ENCODE data around the gene PRKACB. TPM values are rescaled to one million over a fixed set of nuclear protein-coding genes. Genes with fewer than 3 reads are reported as not detected.

Gene PRKACB
- total and polyA plus RNA-seq, 10 of the 15 experiments (the other 5 are each of a cell fraction or from before 2014, with no cell fraction given) = 3.1 to 9.0 (median 7.1) TPM; not detected in 1

- Histone ChIP-seq H3K9me3 (replicated peaks; ENCODE audit: control insufficient read depth, insufficient read depth, low read length) (peaks cover 5% of the 10 kb centered on the region; the same call in 2 of the 3 replicates), H3K4me3 (no peak overlapping the region), H3K79me2 (ENCODE audit: control insufficient read depth, insufficient read depth, low read length) (no peaks in the 10 kb centered on the region), H2AFZ (ENCODE audit: control insufficient read depth, low read depth, low read length) (no peak overlapping the region), H3K27ac (ENCODE audit: control insufficient read depth, insufficient read depth) (no peak overlapping the region), H3K4me1 (ENCODE audit: control insufficient read depth, insufficient read depth, low read length) (no peaks in the 10 kb centered on the region), H4K20me1 (ENCODE audit: control insufficient read depth, insufficient read depth) (no peaks in the 10 kb centered on the region), H3K36me3 (ENCODE audit: control insufficient read depth in 2 of 2, insufficient read depth in 2 of 2, low read length in 1 of 2) (no peaks in the 10 kb centered on the region), H3K4me2 (ENCODE audit: control insufficient read depth, insufficient read depth) (no peak overlapping the region), H3K27me3 (replicated peaks in 1 of 2; ENCODE audit: control insufficient read depth in 2 of 2, insufficient read depth in 2 of 2, low read length in 1 of 2) (no peaks in the 10 kb centered on the region), H3K9ac (ENCODE audit: control insufficient read depth, insufficient read depth, low read length) (no peak overlapping the region)
- ChIA-PET SMC1A (ENCODE audit: uncharacterized antibody, unreplicated experiment) (no interaction called here), POLR2A (no interaction called here), CTCF (no interaction called here), RAD21 (ENCODE audit: unreplicated experiment) (no interaction called here)
- FAIRE-seq = no peak
- DNase-seq (ENCODE audit: low read depth, low spot score) = no peak
- intact Hi-C loops (cut with micrococcal nuclease; ENCODE audit: unreplicated experiment) (no loop called here), in situ Hi-C loops (cut with MboI) (no loop called here)
- BruUV-seq (replicated peaks) = no TSS peak
- TF ChIP-seq NFYA (IDR thresholded peaks at IDR 0.05; ENCODE audit: borderline replicate concordance, low read depth, low read length) = no peak
- no peak for TF ChIP-seq FOXM1 (IDR thresholded peaks at IDR 0.05; ENCODE audit: low read depth, low read length)
- TF ChIP-seq NR2C1 (IDR thresholded peaks at IDR 0.05) = no peak
- TF ChIP-seq RELA (IDR thresholded peaks at IDR 0.05; ENCODE audit: borderline replicate concordance, partially characterized antibody) = no peak
- no peak for TF ChIP-seq SRF (IDR thresholded peaks at IDR 0.05; ENCODE audit: low read depth in 2 of 2, low read length in 2 of 2)
- no peak for TF ChIP-seq TARDBP (IDR thresholded peaks at IDR 0.05; ENCODE audit: borderline replicate concordance)
- ATAC-seq = no peak
- 90% methylated on average over 3 of the region's 3 CpGs for WGBS (ENCODE audit: insufficient coverage, insufficient replicate concordance, low lambda C conversion rate, missing lambda C conversion rate)
Measured at GRCh38 chr1:84192681-84193080, 48.6 kb downstream of the PRKACB start.

GRCh38 chr1:84198832-84199231, 54.8 kb downstream of the PRKACB start:
- Histone ChIP-seq H4K20me1 (ENCODE audit: control insufficient read depth, insufficient read depth) (no peaks in the 10 kb centered on the region), H3K4me1 (ENCODE audit: control insufficient read depth, insufficient read depth, low read length) (no peaks in the 10 kb centered on the region), H2AFZ (ENCODE audit: control insufficient read depth, low read depth, low read length) (no peak overlapping the region), H3K9ac (ENCODE audit: control insufficient read depth, insufficient read depth, low read length) (no peak overlapping the region), H3K9me3 (replicated peaks; ENCODE audit: control insufficient read depth, insufficient read depth, low read length) (no peaks in the 10 kb centered on the region), H3K4me2 (ENCODE audit: control insufficient read depth, insufficient read depth) (no peak overlapping the region), H3K79me2 (ENCODE audit: control insufficient read depth, insufficient read depth, low read length) (no peaks in the 10 kb centered on the region), H3K4me3 (no peak overlapping the region), H3K27me3 (replicated peaks in 1 of 2; ENCODE audit: control insufficient read depth in 2 of 2, insufficient read depth in 2 of 2, low read length in 1 of 2) (no peaks in the 10 kb centered on the region), H3K27ac (ENCODE audit: control insufficient read depth, insufficient read depth) (no peak overlapping the region), H3K36me3 (ENCODE audit: control insufficient read depth in 2 of 2, insufficient read depth in 2 of 2, low read length in 1 of 2) (no peaks in the 10 kb centered on the region)
- CTCF ChIA-PET = no interaction called here
- no peak for ATAC-seq
- DNase-seq (ENCODE audit: low read depth, low spot score) = no peak
- RAD21 ChIA-PET (ENCODE audit: unreplicated experiment) = no interaction called here
- BruUV-seq (replicated peaks) = no TSS peak
- SMC1A ChIA-PET (ENCODE audit: uncharacterized antibody, unreplicated experiment) = no interaction called here
- 84% methylated on average over 6 of the region's 6 CpGs for WGBS (ENCODE audit: insufficient coverage, insufficient replicate concordance, low lambda C conversion rate, missing lambda C conversion rate)
- POLR2A ChIA-PET = no interaction called here
- no peak for FAIRE-seq
- in situ Hi-C loops (cut with MboI) = no loop called here
- intact Hi-C loops (cut with micrococcal nuclease; ENCODE audit: unreplicated experiment) = no loop called here
- TF ChIP-seq BCL11A (IDR thresholded peaks at IDR 0.05; ENCODE audit: low read depth, low read length) = no peak
- TF ChIP-seq EGR1 (IDR thresholded peaks at IDR 0.05; ENCODE audit: borderline replicate concordance in 1 of 2, low read depth in 2 of 2, low read length in 2 of 2) = no peak
- no peak for TF ChIP-seq SMARCA5 (IDR thresholded peaks at IDR 0.05)
- TF ChIP-seq MTA3 (IDR thresholded peaks at IDR 0.05; ENCODE audit: borderline replicate concordance, low read length) = no peak
- TF ChIP-seq HDGF (IDR thresholded peaks at IDR 0.05) = no peak
- no peak for TF ChIP-seq IRF4 (IDR thresholded peaks at IDR 0.05; ENCODE audit: low read depth, low read length)
- no peak for TF ChIP-seq IRF5 (IDR thresholded peaks at IDR 0.05; ENCODE audit: borderline replicate concordance)
- no peak for TF ChIP-seq NFIC (IDR thresholded peaks at IDR 0.05; ENCODE audit: low read depth, low read length)
